ENCODE measurements around the gene IL12RB1.
"Not testable (repeated sequence)": the region's sequence is repeated elsewhere in the genome, so short reads cannot be mapped to it uniquely, and the experiment has no call there.

Gene IL12RB1

GRCh38 chr19:18110609-18111232, 24.0 kb upstream of the IL12RB1 start:
- DNase-seq = no peak

GRCh38 chr19:18109733-18110608, 23.2 kb upstream of the IL12RB1 start:
- no peak for DNase-seq

GRCh38 chr19:18109341-18109732, 22.6 kb upstream of the IL12RB1 start:
- DNase-seq = no peak

GRCh38 chr19:18108897-18109296, 22.2 kb upstream of the IL12RB1 start:
- DNase-seq = no peak

GRCh38 chr19:18107235-18107634, 20.5 kb upstream of the IL12RB1 start:
- no peak for DNase-seq

GRCh38 chr19:18105259-18105658, 18.5 kb upstream of the IL12RB1 start:
- DNase-seq = not testable (repeated sequence)

- DNase-seq = no peak
These were observed 18.0 kb upstream of the IL12RB1 start for GRCh38 chr19:18104793-18105131.

GRCh38 chr19:18102916-18103542, 16.3 kb upstream of the IL12RB1 start:
- no peak for DNase-seq

- no peak for DNase-seq
These were observed 14.5 kb upstream of the IL12RB1 start for GRCh38 chr19:18101268-18101667.

GRCh38 chr19:18100710-18101109, 14.0 kb upstream of the IL12RB1 start:
- no peak for DNase-seq

- DNase-seq = no peak
These were observed 12.9 kb upstream of the IL12RB1 start for GRCh38 chr19:18099623-18099995.

GRCh38 chr19:18098891-18099622, 12.3 kb upstream of the IL12RB1 start:
- no peak for DNase-seq

- no peak for DNase-seq
These were observed 11.5 kb upstream of the IL12RB1 start for GRCh38 chr19:18097993-18098890.

GRCh38 chr19:18097217-18097992, 10.7 kb upstream of the IL12RB1 start, which contains the start of gene MAST3:
Gene MAST3, plus strand, starts transcription at chr19:18097778. Its CDS starts 15 bp downstream, at chr19:18097793.
- DNase-seq = peak; percentile 73

- no peak for DNase-seq
These were observed 9.5 kb upstream of the IL12RB1 start for GRCh38 chr19:18096258-18096657.

GRCh38 chr19:18093439-18094161, 6.9 kb upstream of the IL12RB1 start:
- DNase-seq = peak; percentile 41

GRCh38 chr19:18091217-18091608, 4.5 kb upstream of the IL12RB1 start:
- no peak for DNase-seq

GRCh38 chr19:18090545-18091216, 3.9 kb upstream of the IL12RB1 start:
- DNase-seq = no peak

- DNase-seq = no peak
These were observed 3.0 kb upstream of the IL12RB1 start for GRCh38 chr19:18089726-18090125.

- DNase-seq = not testable (repeated sequence)
These were observed 2.4 kb upstream of the IL12RB1 start for GRCh38 chr19:18089096-18089541.
